ENCODE results near the gene EDN1.
"Not testable (repeated sequence)": the region's sequence is repeated elsewhere in the genome, so short reads cannot be mapped to it uniquely, and the experiment has no call there.

The EDN1 gene

DNA sequence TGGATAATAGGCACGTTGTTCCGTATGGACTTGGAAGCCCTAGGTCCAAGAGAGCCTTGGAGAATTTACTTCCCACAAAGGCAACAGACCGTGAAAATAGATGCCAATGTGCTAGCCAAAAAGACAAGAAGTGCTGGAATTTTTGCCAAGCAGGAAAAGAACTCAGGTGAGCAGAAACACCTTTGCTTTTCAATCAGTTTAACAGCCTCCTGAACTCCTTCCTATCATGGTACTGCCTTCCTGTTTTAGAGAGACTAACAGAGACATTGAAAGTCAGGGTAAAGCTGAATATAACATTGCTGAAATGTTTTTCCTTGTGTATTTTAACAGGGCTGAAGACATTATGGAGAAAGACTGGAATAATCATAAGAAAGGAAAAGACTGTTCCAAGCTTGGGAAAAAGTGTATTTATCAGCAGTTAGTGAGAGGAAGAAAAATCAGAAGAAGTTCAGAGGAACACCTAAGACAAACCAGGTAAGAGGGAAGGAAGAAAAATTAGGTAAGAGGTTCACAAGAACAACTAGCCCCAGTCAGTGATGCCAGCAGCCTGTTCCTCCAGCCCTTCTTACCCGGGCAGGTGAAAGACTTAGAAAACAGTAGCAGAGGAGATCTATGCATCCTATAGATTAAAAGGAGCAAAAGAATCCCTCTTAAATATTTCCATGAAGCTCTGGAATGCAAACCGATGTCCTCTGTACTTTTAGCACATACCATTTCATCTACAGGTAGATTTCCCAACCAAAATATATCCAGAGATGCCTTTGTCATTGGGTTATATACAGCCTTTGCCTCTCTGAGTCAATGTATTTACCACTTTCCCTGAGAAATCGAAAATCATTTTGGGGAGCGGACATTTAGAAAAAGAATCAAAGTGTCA is 4.0 kb downstream of the EDN1 start:
- DNase-seq (ENCODE audit: low read depth in 2 of 3, low spot score in 2 of 3) = no peak

DNA sequence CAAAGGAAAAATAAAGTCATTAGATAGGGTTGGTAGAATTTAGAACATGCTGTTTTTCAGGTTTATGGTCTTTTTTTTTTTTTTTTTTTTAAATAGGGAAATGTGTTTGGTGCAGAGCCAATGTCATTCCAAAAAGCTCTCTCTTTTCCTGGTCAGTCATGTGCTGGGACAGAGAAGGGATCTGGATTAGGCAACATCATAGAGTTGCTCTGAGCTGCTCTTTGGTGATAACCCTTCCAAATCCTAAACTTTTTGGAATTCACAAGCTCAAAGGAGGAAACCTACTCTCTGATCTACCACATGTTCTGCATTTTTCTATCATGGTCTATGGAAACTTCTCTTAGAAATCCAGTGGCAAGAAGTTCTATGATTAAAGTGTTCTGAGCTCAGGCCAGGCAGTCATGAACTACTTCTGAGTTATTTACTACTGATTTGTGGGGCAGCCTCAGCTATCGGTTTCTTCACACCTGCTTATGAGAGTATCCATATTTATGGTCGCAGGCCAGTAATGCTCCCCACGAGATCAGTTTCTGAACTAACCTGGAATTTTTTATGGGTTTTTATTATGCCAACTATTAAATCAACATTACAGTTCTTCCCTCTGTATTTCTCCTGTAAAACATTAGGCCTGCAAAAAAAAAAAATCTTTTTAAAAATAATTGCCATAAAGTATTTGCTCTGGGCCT is 4.8 kb downstream of the EDN1 start:
- no peak for DNase-seq (ENCODE audit: low read depth in 2 of 3, low spot score in 2 of 3)

GRCh38 chr6:12295558-12296254 is 5.5 kb downstream of the EDN1 start:
- no peak for DNase-seq (ENCODE audit: low read depth in 2 of 3, low spot score in 2 of 3)

GRCh38 chr6:12296255-12296573 is 6.1 kb downstream of the EDN1 start:
- no peak for DNase-seq (ENCODE audit: low read depth in 2 of 3, low spot score in 2 of 3)

- DNase-seq (ENCODE audit: low read depth in 2 of 3, low spot score in 2 of 3) = no peak
These were observed 6.4 kb downstream of the EDN1 start for GRCh38 chr6:12296604-12297003.

- no peak for DNase-seq (ENCODE audit: low read depth in 2 of 3, low spot score in 2 of 3)
These were observed 7.3 kb downstream of the EDN1 start for GRCh38 chr6:12297363-12298016.

GRCh38 chr6:12298017-12298978 is 8.1 kb downstream of the EDN1 start:
- no peak for DNase-seq (ENCODE audit: low read depth in 2 of 3, low spot score in 2 of 3)

DNA sequence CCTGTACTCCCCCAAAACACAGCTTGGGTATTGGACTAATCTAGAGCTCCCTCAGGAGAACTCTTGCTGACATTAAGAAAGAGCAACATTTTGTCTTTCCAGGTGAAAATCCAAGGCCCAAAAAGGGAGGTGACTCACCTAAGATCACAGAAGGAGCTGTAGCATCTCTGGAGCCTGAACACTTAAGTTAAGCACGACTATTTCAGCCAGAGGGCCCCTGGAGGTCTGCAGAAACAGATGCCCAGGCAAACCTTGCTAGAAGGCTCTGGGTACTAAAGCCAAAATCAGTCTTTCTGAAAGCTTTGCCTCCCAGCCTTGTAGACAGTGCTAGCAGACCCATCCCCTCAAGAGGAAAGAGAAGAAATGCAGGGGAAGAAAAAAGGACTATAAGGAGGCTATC is 8.8 kb downstream of the EDN1 start:
- no peak for DNase-seq (ENCODE audit: low read depth in 2 of 3, low spot score in 2 of 3)

- no peak for DNase-seq (ENCODE audit: low read depth in 2 of 3, low spot score in 2 of 3)
These were observed 10.9 kb downstream of the EDN1 start for GRCh38 chr6:12301018-12301417.

DNA sequence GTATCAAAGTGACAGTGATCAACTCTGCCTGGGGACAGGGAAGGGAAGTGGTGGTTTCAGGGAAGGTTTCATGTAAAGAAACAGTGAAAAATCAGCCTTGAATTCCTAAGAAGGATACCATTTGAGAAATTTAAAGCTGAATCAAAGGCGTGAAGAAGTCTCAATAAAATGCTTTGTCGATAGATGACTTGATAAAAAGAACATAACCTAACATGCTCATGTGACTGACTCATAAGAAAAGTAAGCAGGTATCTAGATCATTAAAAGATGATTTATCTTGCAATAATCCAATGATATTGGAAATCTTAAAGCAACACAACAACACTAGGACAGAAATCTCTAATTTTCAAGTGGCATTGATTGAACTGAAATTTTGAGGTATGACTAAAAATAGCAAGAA is 14.3 kb downstream of the EDN1 start:
- no peak for DNase-seq (ENCODE audit: low read depth in 2 of 3, low spot score in 2 of 3)

DNA sequence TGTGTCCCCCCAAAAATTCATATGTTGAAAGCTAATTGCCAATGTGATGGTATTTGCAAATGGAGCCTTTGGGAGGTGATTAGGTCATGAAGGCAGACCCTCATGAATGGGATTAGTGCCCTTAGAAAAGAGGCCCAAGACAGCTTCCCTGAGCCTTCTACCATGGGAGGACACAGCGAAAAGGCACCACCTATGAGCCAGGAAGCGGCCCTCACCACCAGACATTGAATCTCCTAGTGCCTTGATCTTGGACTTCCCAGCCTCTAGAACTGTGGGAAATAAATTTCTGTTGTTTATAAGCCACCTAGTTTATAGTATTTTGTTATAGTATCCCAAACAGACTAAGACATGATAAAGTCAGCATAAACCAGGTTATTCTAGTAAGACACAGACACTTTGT is 18.9 kb downstream of the EDN1 start:
- DNase-seq (ENCODE audit: low read depth in 2 of 3, low spot score in 2 of 3) = no peak

- DNase-seq (ENCODE audit: low read depth in 2 of 3, low spot score in 2 of 3) = no peak
These were observed 20.9 kb downstream of the EDN1 start for GRCh38 chr6:12311106-12311505.

DNA sequence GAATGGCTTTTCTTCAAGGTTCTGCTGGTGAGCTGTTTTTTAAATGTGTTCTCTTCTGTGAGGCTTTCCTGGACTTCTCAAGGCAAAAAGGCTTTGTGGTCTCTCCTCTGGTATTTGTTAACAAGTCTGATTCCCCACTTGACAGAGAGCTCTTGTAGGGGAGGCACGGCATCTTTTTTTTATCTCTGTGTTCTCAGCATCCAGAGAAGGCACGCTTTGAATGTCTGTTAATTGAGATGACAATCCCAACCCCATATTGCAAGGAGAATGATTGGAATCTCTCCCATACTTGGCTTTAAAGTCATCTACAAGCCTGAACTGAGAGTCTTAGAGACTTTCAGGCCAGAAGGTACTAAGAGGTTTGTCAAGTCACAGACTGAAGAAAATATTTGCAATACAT is 22.6 kb downstream of the EDN1 start:
- DNase-seq (ENCODE audit: low read depth in 2 of 3, low spot score in 2 of 3) = no peak

DNA sequence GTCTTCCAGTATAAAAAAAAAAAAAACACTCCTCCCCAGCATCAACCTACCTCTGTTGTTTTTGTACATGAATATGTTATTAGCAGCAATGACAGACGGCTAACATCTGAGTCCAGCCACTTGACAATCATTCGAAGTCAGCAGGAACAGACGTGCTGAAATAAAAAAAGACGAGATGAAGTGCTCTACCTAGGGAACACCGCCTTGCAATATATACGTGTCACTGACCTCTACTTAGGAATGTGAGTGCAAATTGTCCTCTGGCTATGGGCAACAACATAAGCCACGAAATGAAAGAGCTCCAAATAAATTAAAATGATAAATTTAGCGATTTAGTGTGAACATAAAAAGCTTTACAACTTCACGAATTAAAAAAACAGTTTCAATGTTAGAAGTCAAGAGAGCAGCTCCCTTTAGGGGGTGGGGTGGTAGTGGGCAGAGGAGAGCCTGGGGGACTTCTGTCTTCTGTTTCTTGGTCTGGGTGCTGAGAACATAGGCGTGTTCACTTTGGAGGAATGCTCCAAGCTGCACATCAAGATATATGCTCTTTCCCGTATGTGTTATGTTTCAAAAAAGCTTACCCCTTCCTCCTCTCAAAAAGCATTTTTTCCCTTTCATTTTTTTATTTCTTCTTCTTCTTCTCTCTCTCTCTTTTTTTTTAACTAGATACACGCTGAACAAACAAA is 23.3 kb downstream of the EDN1 start:
- no peak for DNase-seq (ENCODE audit: low read depth in 2 of 3, low spot score in 2 of 3)

- no peak for DNase-seq (ENCODE audit: low read depth in 2 of 3, low spot score in 2 of 3)
These were observed 23.9 kb downstream of the EDN1 start for GRCh38 chr6:12313992-12314589.

GRCh38 chr6:12314751-12315150 is 24.6 kb downstream of the EDN1 start:
- no peak for DNase-seq (ENCODE audit: low read depth in 2 of 3, low spot score in 2 of 3)

- no peak for DNase-seq (ENCODE audit: low read depth in 2 of 3, low spot score in 2 of 3)
These were observed 25.3 kb downstream of the EDN1 start for GRCh38 chr6:12315292-12316081.

- DNase-seq (ENCODE audit: low read depth in 2 of 3, low spot score in 2 of 3) = no peak
These were observed 28.6 kb downstream of the EDN1 start for GRCh38 chr6:12318749-12319148.

- DNase-seq (ENCODE audit: low read depth in 2 of 3, low spot score in 2 of 3) = not testable (repeated sequence)
These were observed 29.9 kb downstream of the EDN1 start for GRCh38 chr6:12320074-12320473.
